PFSK-1 (cell line): ENCODE measurements around the gene ANGPT4.

Experiments used
- FOXP2 ChIP-seq: optimal IDR thresholded peaks from 2 replicates; pipeline ENCODE3; 2011; ENCODE audit warnings: borderline replicate concordance, control low read depth, inconsistent platforms; ENCODE audit not compliant: insufficient read depth; ENCODE audit errors: extremely low read length, extremely low read depth
- POLR2AphosphoS5 ChIP-seq: IDR thresholded peaks from 2 replicates; pipeline ENCODE4 v1.6.1; 2012; ENCODE audit warnings: low read depth, mild to moderate bottlenecking, control low read depth, low read length, moderate library complexity
- REST ChIP-seq, 2 experiments: IDR thresholded peaks; 2 replicates each; pipeline versions ENCODE4 v1.6.1 to v1.8.0; 2011 to 2012; ENCODE audit warnings: low read depth in 2 of 2, low read length in 2 of 2, control low read depth in 1 of 2, inconsistent platforms in 1 of 2, mild to moderate bottlenecking in 1 of 2, moderate library complexity in 1 of 2; ENCODE audit not compliant: insufficient read depth in 1 of 2
- SIN3A ChIP-seq: IDR thresholded peaks from 2 replicates; pipeline ENCODE4 v1.6.1; 2012; ENCODE audit warnings: mild to moderate bottlenecking, low read length, moderate library complexity, borderline replicate concordance; ENCODE audit not compliant: insufficient read depth
- TAF1 ChIP-seq: IDR thresholded peaks from 2 replicates; pipeline ENCODE4 v1.6.1; 2012; ENCODE audit warnings: low read length, control low read depth, borderline replicate concordance; ENCODE audit not compliant: insufficient read depth

Gene ANGPT4

GRCh38 chr20:853406-853996, 62.6 kb downstream of the ANGPT4 start:
- TF ChIP-seq TAF1 (no peak), REST (IDR thresholded peaks at IDR 0.05; ENCODE audit: insufficient read depth in 1 of 2, low read depth in 2 of 2, low read length in 2 of 2) (no peak), FOXP2 (no peak), POLR2AphosphoS5 (no peak), SIN3A (no peak)

DNA sequence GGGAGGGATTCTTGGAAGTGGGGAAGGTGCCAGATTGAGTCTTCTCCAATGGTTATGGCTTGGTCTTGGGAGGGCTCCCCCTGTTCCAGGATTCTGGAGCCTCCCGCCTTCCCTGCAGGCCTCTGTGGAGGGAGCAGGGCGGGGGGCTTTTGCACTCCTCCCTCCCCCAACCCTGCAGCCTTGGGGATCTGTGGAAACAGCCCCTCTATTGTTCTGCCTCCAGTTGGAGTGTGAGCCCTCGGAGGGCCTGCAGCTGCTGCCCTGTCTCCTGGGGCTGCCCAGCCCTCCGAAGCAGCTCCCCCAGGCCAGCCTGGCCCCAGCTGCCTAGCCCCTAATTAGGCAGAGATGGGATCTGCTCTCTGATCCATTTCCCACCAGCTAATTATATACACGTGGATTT, 67.9 kb downstream of the ANGPT4 start:
- TF ChIP-seq SIN3A (no peak), FOXP2 (no peak), POLR2AphosphoS5 (no peak), TAF1 (no peak), REST (IDR thresholded peaks at IDR 0.05; ENCODE audit: insufficient read depth in 1 of 2, low read depth in 2 of 2, low read length in 2 of 2) (no peak)

DNA sequence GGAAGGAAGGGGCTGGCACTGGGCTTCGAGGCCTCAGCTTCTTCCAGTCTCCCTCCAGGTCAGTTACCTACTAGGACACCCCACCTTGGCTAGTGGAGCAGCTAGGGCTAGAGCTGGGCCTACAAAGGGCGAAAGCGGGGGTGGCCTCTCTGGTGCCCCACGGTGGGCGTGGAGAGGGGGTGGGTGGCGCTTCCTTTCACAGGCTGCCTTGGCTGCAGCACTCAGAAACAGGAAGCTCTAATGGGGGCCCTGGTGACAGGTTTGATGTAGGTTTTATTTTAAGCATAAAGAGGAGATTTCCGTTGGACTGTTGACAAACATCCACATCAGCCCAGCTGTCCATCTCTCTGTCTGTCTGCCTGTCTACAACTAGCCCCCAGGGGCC, 69.2 kb downstream of the ANGPT4 start:
- no peak for TF ChIP-seq FOXP2
- no peak for TF ChIP-seq TAF1
- no peak for TF ChIP-seq POLR2AphosphoS5
- TF ChIP-seq SIN3A, result no peak
- no peak for TF ChIP-seq REST (IDR thresholded peaks at IDR 0.05; ENCODE audit: insufficient read depth in 1 of 2, low read depth in 2 of 2, low read length in 2 of 2)

GRCh38 chr20:845941-846893, 69.9 kb downstream of the ANGPT4 start:
- no peak for TF ChIP-seq SIN3A

DNA sequence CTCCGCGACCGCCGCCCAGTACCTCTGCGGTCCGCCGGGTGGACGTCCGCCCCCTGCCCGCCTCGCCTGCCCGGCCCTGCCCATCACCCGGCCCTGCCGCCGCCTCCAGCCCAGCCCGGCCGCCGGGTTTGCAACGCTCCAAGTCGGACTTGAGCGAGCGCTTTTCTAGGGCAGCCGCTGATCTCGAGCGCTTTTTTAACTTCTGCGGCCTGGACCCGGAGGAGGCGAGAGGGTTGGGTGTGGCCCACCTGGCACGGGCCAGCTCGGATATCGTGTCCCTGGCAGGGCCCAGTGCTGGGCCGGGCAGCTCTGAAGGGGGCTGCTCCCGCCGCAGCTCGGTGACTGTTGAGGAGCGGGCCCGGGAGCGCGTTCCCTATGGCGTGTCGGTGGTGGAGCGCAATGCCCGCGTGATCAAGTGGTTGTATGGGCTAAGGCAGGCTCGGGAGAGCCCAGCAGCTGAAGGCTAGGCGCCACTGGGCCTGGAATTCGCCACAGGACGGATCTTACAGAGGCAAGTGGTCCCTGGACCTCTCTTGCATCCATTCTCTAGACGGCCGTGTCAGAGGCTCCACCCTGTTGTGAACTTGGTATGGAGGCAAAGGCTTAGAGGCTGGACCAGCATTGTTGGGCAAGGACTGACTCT, 70.8 kb downstream of the ANGPT4 start:
- no peak for TF ChIP-seq POLR2AphosphoS5
- TF ChIP-seq SIN3A, result no peak
- no peak for TF ChIP-seq TAF1
- no peak for TF ChIP-seq FOXP2
- TF ChIP-seq REST (IDR thresholded peaks at IDR 0.05; ENCODE audit: insufficient read depth in 1 of 2, low read depth in 2 of 2, low read length in 2 of 2), result no peak
